Adrenal gland (tissue), 12 donors: ENCODE data around the gene PRDX5. TPM values are rescaled to one million over a fixed set of nuclear protein-coding genes. Genes with fewer than 3 reads are reported as not detected.

Experiments used
- DNase-seq, 7 donors: peaks; one replicate each; pipeline ENCODE4 v3.0.0-alpha.2; 2019 to 2020
- H3K27ac ChIP-seq, 5 donors: fragments of 200-600 bp; sonication (generic) in 4 of 5; 1 replicate in 3 of 5; 2 replicates in 2 of 5; pipeline versions ENCODE4 v1.5.1 to v1.8.0; 2016 to 2020; ENCODE audit warnings: mild to moderate bottlenecking in 1 of 5
- H3K27me3 ChIP-seq: fragments of 200-600 bp; 2 replicates; pipeline ENCODE4 v1.8.0; 2021
- H3K36me3 ChIP-seq, 2 donors: fragments of 200-600 bp; replicated peaks in 1 of 2; 1 replicate in 1 of 2; 2 replicates in 1 of 2; pipeline versions ENCODE4 v1.5.1 to v1.8.0; 2018 to 2022
- H3K4me1 ChIP-seq, 2 donors: fragments of 200-600 bp; replicated peaks in 1 of 2; 1 replicate in 1 of 2; 2 replicates in 1 of 2; pipeline versions ENCODE4 v1.5.1 to v1.8.0; 2018 to 2021
- H3K4me3 ChIP-seq, 4 donors: fragments of 200-600 bp; sonication (generic) in 3 of 4; one replicate each; pipeline ENCODE4 v1.5.1; 2016 to 2018
- H3K9me3 ChIP-seq, 3 donors: fragments of 200-600 bp; sonication (generic) in 1 of 3; replicated peaks in 1 of 3; 1 replicate in 2 of 3; 2 replicates in 1 of 3; pipeline versions ENCODE4 v1.5.1 to v1.8.0; 2016 to 2021
- CTCF ChIP-seq, 6 experiments: fragments of 450-650 bp in 4 of 6; fragments of 200-600 bp in 2 of 6; sonication (generic) in 1 of 6; IDR thresholded peaks; 1 replicate in 5 of 6; 2 replicates in 1 of 6; pipeline versions ENCODE4 v1.5.1 to v1.8.0; 2016 to 2021; ENCODE audit warnings: antibody characterized with exemption in 6 of 6, mild to moderate bottlenecking in 2 of 6, moderate library complexity in 1 of 6
- POLR2A ChIP-seq, 2 donors: fragments of 450-650 bp; IDR thresholded peaks; one replicate each; pipeline ENCODE4 v1.6.1; 2017; ENCODE audit warnings: antibody characterized with exemption in 2 of 2, mild to moderate bottlenecking in 2 of 2, moderate library complexity in 1 of 2
- WGBS, 4 donors: extraction: QIAGEN DNeasy Blood & Tissue Kit in 2 of 4; methylation state at CpG; one replicate each; pipeline versions ENCODE4 v1.1.5 to v1.1.7; 2013 to 2017; 5-methylcytosine and 5-hydroxymethylcytosine counted together
- intact Hi-C, 2 donors: fragments of 100-400 bp; cut with DNase I; formaldehyde crosslinking; loops; one replicate each; pipeline versions ENCODE4 v1.14.1 to v1.15.0; 2022 to 2023
- polyA plus RNA-seq, 3 donors: library from polyadenylated mRNA; stranded (reverse); fragments of 200-250 nt in 2 of 3; fragments of 350-450 nt in 1 of 3; fragmentation: Illumina TruSeq in 1 of 3; extraction: RNeasy Lipid Tissue Mini Kit (QIAGEN cat#74804) in 1 of 3; gene quantifications; one replicate each; pipeline ENCODE4 v1.2.3, GENCODE V29; 2013 to 2014
- total RNA-seq, 9 donors: library from RNA; depleted of rRNA in 4 of 9; stranded (reverse); fragments of >200 nt in 4 of 9; fragments of 120-200 nt in 1 of 9; fragmentation: NEBNext Ultra II Directional in 1 of 9; extraction: Animal tissue kit (Norgen Biotek cat#: 25700) in 1 of 9; gene quantifications; one replicate each; pipeline versions ENCODE4 v1.1.0 to v1.2.4, GENCODE V29; 2013 to 2023
- donor health status: healthy with polysubstance abuse.
- donor health status: Bipolar disorder and iron deficiency.
- donor health status: DM: yes; HTN: yes; CAD: no.
- donor health status: DM: no; HTN: no; CAD: no.
- donor health status: DM: no; HTN: no; CAD: no.
- donor health status: DM: yes; HTN: yes; CAD: no.

The PRDX5 gene
- total and polyA plus RNA-seq, 12 donors = 324 to 843 (median 478) TPM

- Histone ChIP-seq H3K4me3 (peak overlapping the region in 3 of 4 donors; percentile 25 to 97 (median 76)), H3K36me3 (peaks cover 0 to 36% of the 10 kb centered on the region in 2 donors), H3K4me1 (peaks cover 14 to 35% of the 10 kb centered on the region in 2 donors), H3K9me3 (no peaks in the 10 kb centered on the region), H3K27me3 (no peaks in the 10 kb centered on the region), H3K27ac (no peak overlapping the region)
- WGBS, 4 donors = 61 to 72% (median 68%) methylated on average over 34 to 38 of the region's 38 CpGs
- DNase-seq = no peak
- no peak for TF ChIP-seq CTCF (IDR thresholded peaks at IDR 0.05)
- intact Hi-C loops = loop anchor here (10.0 kb wide), 1 partner anchor 295 kb away; no protein-coding TSS in a partner anchor
Observed at GRCh38 chr11:64359712-64360445, 42.0 kb downstream of the PRDX5 start.

- 69 to 90% (median 73%) methylated on average over 1 to 13 of the region's 13 CpGs for WGBS, 4 donors
- Histone ChIP-seq H3K4me3 (peak overlapping the region in 1 of 4 donors; percentile 97), H3K36me3 (peaks cover 0 to 42% of the 10 kb centered on the region in 2 donors), H3K27ac (no peak overlapping the region), H3K9me3 (no peaks in the 10 kb centered on the region), H3K27me3 (no peaks in the 10 kb centered on the region), H3K4me1 (peaks cover 11 to 32% of the 10 kb centered on the region in 2 donors)
- intact Hi-C loops = no loop called here
- DNase-seq = no peak
- TF ChIP-seq POLR2A (IDR thresholded peaks at IDR 0.05) (no peak), CTCF (IDR thresholded peaks at IDR 0.05) (no peak)
Observed at GRCh38 chr11:64360448-64360921, 42.6 kb downstream of the PRDX5 start.

- Histone ChIP-seq H3K36me3 (peaks cover 0 to 54% of the 10 kb centered on the region in 2 donors), H3K27me3 (no peaks in the 10 kb centered on the region), H3K9me3 (no peaks in the 10 kb centered on the region), H3K4me3 (no peak overlapping the region), H3K27ac (no peak overlapping the region), H3K4me1 (peaks cover 7 to 27% of the 10 kb centered on the region in 2 donors)
- TF ChIP-seq CTCF (IDR thresholded peaks at IDR 0.05) = no peak
- TF ChIP-seq POLR2A (IDR thresholded peaks at IDR 0.05) = no peak
- 91 to 95% (median 95%) methylated on average over 7 to 18 of the region's 18 CpGs for WGBS, 4 donors
- DNase-seq = no peak
- intact Hi-C loops = no loop called here
Observed at GRCh38 chr11:64361659-64362058, 43.7 kb downstream of the PRDX5 start.

- Histone ChIP-seq H3K27ac (no peak overlapping the region), H3K9me3 (no peaks in the 10 kb centered on the region), H3K27me3 (no peaks in the 10 kb centered on the region), H3K4me1 (peaks cover 7 to 27% of the 10 kb centered on the region in 2 donors), H3K36me3 (peaks cover 0 to 61% of the 10 kb centered on the region in 2 donors), H3K4me3 (no peak overlapping the region)
- TF ChIP-seq POLR2A (IDR thresholded peaks at IDR 0.05) (no peak), CTCF (IDR thresholded peaks at IDR 0.05) (no peak)
- intact Hi-C loops = no loop called here
- WGBS, 4 donors = 94 to 96% (median 95%) methylated on average over 10 of the region's 10 CpGs
- DNase-seq = no peak
Observed at GRCh38 chr11:64362339-64362738, 44.4 kb downstream of the PRDX5 start.
